Measurements from ENCODE around the gene GMDS. TPM values are rescaled to one million over a fixed set of nuclear protein-coding genes. Genes with fewer than 3 reads are reported as not detected.

GMDS gene
- total RNA-seq, 3 donors from 2014 or later (not counting 1 experiment from before 2014, with no cell fraction given): 23.6 to 31.0 (median 26.4) TPM

- DNase-seq (no peak), ATAC-seq (no peak)
- H3K36me3 ChIP-seq (ENCODE audit: control insufficient read depth, insufficient read depth, low read length): no peaks in the 10 kb centered on the region
- H3K4me3 ChIP-seq (ENCODE audit: low read length): no peak overlapping the region
- TF ChIP-seq CTCF (IDR thresholded peaks at IDR 0.05): no peak
- no peaks in the 10 kb centered on the region for H3K4me1 ChIP-seq (ENCODE audit: control insufficient read depth, insufficient read depth, low read length)
- 71% methylated on average over 2 of the region's 3 CpGs for WGBS (ENCODE audit: insufficient coverage)
- Mint-ChIP-seq H3K9me3 (no peaks in the 10 kb centered on the region), H3K4me3 (no peak overlapping the region), H3K27ac (no peak overlapping the region), H3K36me3 (no peaks in the 10 kb centered on the region), H3K4me1 (peaks cover 0 to 12% of the 10 kb centered on the region in 2 donors), H3K27me3 (ENCODE audit: low read depth in 2 of 2) (no peaks in the 10 kb centered on the region)
- H3K9me3 ChIP-seq (ENCODE audit: control insufficient read depth, insufficient read depth, low read length): no peaks in the 10 kb centered on the region
- no peak overlapping the region for H3K27ac ChIP-seq (ENCODE audit: low read length)
- H3K27me3 ChIP-seq (ENCODE audit: control insufficient read depth, insufficient read depth, low read length): no peaks in the 10 kb centered on the region
- intact Hi-C loops (cut with micrococcal nuclease): no loop called here
Measured at GRCh38 chr6:1997702-1998101, 247.7 kb downstream of the GMDS start.

GRCh38 chr6:1995636-1996035 lies 249.8 kb downstream of the GMDS start:
- DNase-seq: no peak
- WGBS (ENCODE audit: insufficient coverage): 87% methylated on average over 2 of the region's 2 CpGs
- no peak for ATAC-seq
- Mint-ChIP-seq H3K27ac (no peak overlapping the region), H3K27me3 (ENCODE audit: low read depth in 2 of 2) (no peaks in the 10 kb centered on the region), H3K4me3 (no peak overlapping the region), H3K4me1 (peaks cover 0 to 9% of the 10 kb centered on the region in 2 donors), H3K9me3 (no peaks in the 10 kb centered on the region), H3K36me3 (no peaks in the 10 kb centered on the region)
- intact Hi-C loops (cut with micrococcal nuclease): no loop called here
- H3K36me3 ChIP-seq (ENCODE audit: control insufficient read depth, insufficient read depth, low read length): no peaks in the 10 kb centered on the region
- H3K4me1 ChIP-seq (ENCODE audit: control insufficient read depth, insufficient read depth, low read length): no peaks in the 10 kb centered on the region
- no peaks in the 10 kb centered on the region for H3K9me3 ChIP-seq (ENCODE audit: control insufficient read depth, insufficient read depth, low read length)
- no peak for TF ChIP-seq CTCF (IDR thresholded peaks at IDR 0.05)
- no peak overlapping the region for H3K27ac ChIP-seq (ENCODE audit: low read length)
- no peak overlapping the region for H3K4me3 ChIP-seq (ENCODE audit: low read length)
- H3K27me3 ChIP-seq (ENCODE audit: control insufficient read depth, insufficient read depth, low read length): no peaks in the 10 kb centered on the region

GRCh38 chr6:1993042-1993441 lies 252.4 kb downstream of the GMDS start:
- no peaks in the 10 kb centered on the region for H3K27me3 ChIP-seq (ENCODE audit: control insufficient read depth, insufficient read depth, low read length)
- no peaks in the 10 kb centered on the region for H3K27me3 Mint-ChIP-seq (ENCODE audit: low read depth in 2 of 2)
- H3K4me3 Mint-ChIP-seq: no peak overlapping the region
- no peak for TF ChIP-seq CTCF (IDR thresholded peaks at IDR 0.05)
- intact Hi-C loops (cut with micrococcal nuclease): no loop called here
- H3K36me3 Mint-ChIP-seq: no peaks in the 10 kb centered on the region
- WGBS (ENCODE audit: insufficient coverage): 97% methylated on average over 6 of the region's 6 CpGs
- no peaks in the 10 kb centered on the region for H3K4me1 ChIP-seq (ENCODE audit: control insufficient read depth, insufficient read depth, low read length)
- no peak overlapping the region for H3K27ac ChIP-seq (ENCODE audit: low read length)
- H3K4me1 Mint-ChIP-seq: peaks cover 0 to 7% of the 10 kb centered on the region in 2 donors
- no peak overlapping the region for H3K4me3 ChIP-seq (ENCODE audit: low read length)
- no peak overlapping the region for H3K27ac Mint-ChIP-seq
- no peaks in the 10 kb centered on the region for H3K9me3 Mint-ChIP-seq
- no peaks in the 10 kb centered on the region for H3K36me3 ChIP-seq (ENCODE audit: control insufficient read depth, insufficient read depth, low read length)
- ATAC-seq (no peak), DNase-seq (no peak)
- H3K9me3 ChIP-seq (ENCODE audit: control insufficient read depth, insufficient read depth, low read length): no peaks in the 10 kb centered on the region

- Mint-ChIP-seq H3K36me3 (no peaks in the 10 kb centered on the region), H3K4me1 (no peaks in the 10 kb centered on the region), H3K27me3 (ENCODE audit: low read depth in 2 of 2) (no peaks in the 10 kb centered on the region), H3K4me3 (no peak overlapping the region), H3K27ac (no peak overlapping the region), H3K9me3 (no peaks in the 10 kb centered on the region)
- WGBS (ENCODE audit: insufficient coverage): 94% methylated on average over 6 of the region's 6 CpGs
- Histone ChIP-seq H3K27ac (ENCODE audit: low read length) (no peak overlapping the region), H3K27me3 (ENCODE audit: control insufficient read depth, insufficient read depth, low read length) (no peaks in the 10 kb centered on the region), H3K9me3 (ENCODE audit: control insufficient read depth, insufficient read depth, low read length) (no peaks in the 10 kb centered on the region), H3K4me3 (ENCODE audit: low read length) (no peak overlapping the region), H3K4me1 (ENCODE audit: control insufficient read depth, insufficient read depth, low read length) (no peaks in the 10 kb centered on the region), H3K36me3 (ENCODE audit: control insufficient read depth, insufficient read depth, low read length) (no peaks in the 10 kb centered on the region)
- DNase-seq (no peak), ATAC-seq (no peak)
- TF ChIP-seq CTCF (IDR thresholded peaks at IDR 0.05): no peak
- intact Hi-C loops (cut with micrococcal nuclease): no loop called here
Measured at GRCh38 chr6:1991332-1991878, 254.0 kb downstream of the GMDS start.
